WTC11 (cell line): ENCODE results near the gene ZNF81.

Experiments used
- ATF2 ChIP-seq: sonication (generic); formaldehyde crosslinking; IDR thresholded peaks from 2 replicates; pipeline ENCODE4 v1.8.1; 2022; ENCODE audit warnings: low read depth, missing genetic modification reagents, borderline replicate concordance
- ATF3 ChIP-seq: sonication (generic); formaldehyde crosslinking; conservative IDR thresholded peaks from 2 replicates; pipeline ENCODE4 v1.8.1; 2022; ENCODE audit warnings: mild to moderate bottlenecking, missing genetic modification reagents
- ATF6 ChIP-seq: sonication (generic); formaldehyde crosslinking; IDR thresholded peaks from 2 replicates; pipeline ENCODE4 v1.8.1; 2023; ENCODE audit warnings: mild to moderate bottlenecking, missing genetic modification reagents
- CREM ChIP-seq: sonication (generic); formaldehyde crosslinking; IDR thresholded peaks from 2 replicates; pipeline ENCODE4 v1.8.1; 2022; ENCODE audit warnings: mild to moderate bottlenecking, missing genetic modification reagents, moderate library complexity
- CTCF ChIP-seq: fragments of 200-600 bp; IDR thresholded peaks from 2 replicates; pipeline ENCODE4 v1.8.0; 2022; ENCODE audit warnings: antibody characterized with exemption
- ESRRA ChIP-seq: sonication (generic); formaldehyde crosslinking; IDR thresholded peaks from 2 replicates; pipeline ENCODE4 v1.8.1; 2022; ENCODE audit warnings: mild to moderate bottlenecking, missing genetic modification reagents, borderline replicate concordance
- FOXK1 ChIP-seq: sonication (generic); formaldehyde crosslinking; IDR thresholded peaks from 2 replicates; pipeline ENCODE4 v1.8.0; 2022; ENCODE audit warnings: mild to moderate bottlenecking, moderate library complexity, missing genetic modification reagents
- KAT7 ChIP-seq: sonication (generic); formaldehyde crosslinking; IDR thresholded peaks from 2 replicates; pipeline ENCODE4 v1.8.1; 2023; ENCODE audit warnings: missing genetic modification reagents, mild to moderate bottlenecking, borderline replicate concordance
- MAX ChIP-seq: sonication (generic); formaldehyde crosslinking; IDR thresholded peaks from 2 replicates; pipeline ENCODE4 v1.8.0; 2022; ENCODE audit warnings: mild to moderate bottlenecking, missing genetic modification reagents
- NFE2L1 ChIP-seq: sonication (generic); formaldehyde crosslinking; IDR thresholded peaks from 2 replicates; pipeline ENCODE4 v1.8.1; 2023; ENCODE audit warnings: missing genetic modification reagents
- PREB ChIP-seq: sonication (generic); formaldehyde crosslinking; IDR thresholded peaks from 2 replicates; pipeline ENCODE4 v1.8.1; 2022; ENCODE audit warnings: mild to moderate bottlenecking, missing genetic modification reagents, moderate library complexity, borderline replicate concordance

- TF ChIP-seq CREM (CRISPR knock-in tag) = no peak
- TF ChIP-seq ATF3 (CRISPR knock-in tag) = no peak
- no peak for TF ChIP-seq FOXK1 (CRISPR knock-in tag)
- no peak for TF ChIP-seq CTCF
- no peak for TF ChIP-seq ESRRA (CRISPR knock-in tag)
- no peak for TF ChIP-seq ATF2
- TF ChIP-seq MAX (CRISPR knock-in tag) = no peak
- TF ChIP-seq KAT7 (CRISPR knock-in tag) = no peak
- TF ChIP-seq PREB (CRISPR knock-in tag) = no peak
- no peak for TF ChIP-seq NFE2L1 (CRISPR knock-in tag)
- TF ChIP-seq ATF6 (CRISPR knock-in tag) = no peak
Measured at GRCh38 chrX:47933946-47934345, 97.2 kb downstream of the ZNF81 start.
